HepG2 (cell line): ENCODE measurements around the gene WNT2. TPM values are rescaled to one million over a fixed set of nuclear protein-coding genes. Genes with fewer than 3 reads are reported as not detected.

ENCODE experiments used
- ATAC-seq: fragments of 200-7000 bp; cut with Tn5 transposase; 3 replicates; pipeline ENCODE4 v1.9.1; 2020; ENCODE audit warnings: mild to moderate bottlenecking, moderate library complexity
- BruUV-seq: library from RNA; stranded (reverse); fragments of 400-500 nt; replicated peaks from 2 replicates; lab custom pipeline; 2021; lab: Mats Ljungman, UMichigan
- CTCF ChIA-PET: fragments of 300-600 bp; formaldehyde crosslinking; extraction: SDS; loops from one replicate; lab custom pipeline; 2021; ENCODE audit warnings: low total read pairs, inconsistent platforms, low intra/inter-chr PET ratio; lab: Yijun Ruan, JAX
- POLR2A ChIA-PET: fragments of 350-600 bp; sonication (Branson Sonifier 250); formaldehyde crosslinking; loops from one replicate; lab custom pipeline; 2020; ENCODE audit warnings: antibody characterized with exemption, inconsistent platforms; lab: Yijun Ruan, JAX
- DNase-seq: peaks from one replicate; pipeline ENCODE4 v3.0.0-alpha.2; 2015; ENCODE audit warnings: low spot score
- FAIRE-seq: peaks from 3 replicates; lab custom pipeline; 2011; peaks lifted over from hg19 to GRCh38; lab: Jason Lieb, UNC
- H2AFZ ChIP-seq: one replicate; pipeline ENCODE4 v1.6.1; 2011; ENCODE audit warnings: low read length, inconsistent platforms
- H3K27ac ChIP-seq: fragments of 300-600 bp; 3 replicates; pipeline ENCODE4 v1.8.0; 2011; ENCODE audit warnings: mixed run types, mild to moderate bottlenecking, mixed read lengths, low read length, inconsistent platforms; ENCODE audit not compliant: insufficient read depth; ENCODE audit errors: extremely low read length
- H3K27me3 ChIP-seq, 2 experiments: fragments of 200-600 bp in 1 of 2; 2 replicates in 1 of 2; 3 replicates in 1 of 2; pipeline versions ENCODE4 v1.6.0 to v1.8.0; 2011; ENCODE audit warnings: low read length in 2 of 2, mild to moderate bottlenecking in 2 of 2, moderate library complexity in 2 of 2, inconsistent platforms in 1 of 2; ENCODE audit not compliant: insufficient read depth in 2 of 2, control insufficient read depth in 1 of 2
- H3K36me3 ChIP-seq, 2 experiments: fragments of 200-600 bp in 1 of 2; replicated peaks in 1 of 2; 2 replicates in 1 of 2; 3 replicates in 1 of 2; pipeline versions ENCODE4 v1.5.1 to v1.8.0; 2011; ENCODE audit warnings: low read length in 2 of 2, inconsistent platforms in 1 of 2; ENCODE audit not compliant: insufficient read depth in 2 of 2, control insufficient read depth in 1 of 2
- H3K4me1 ChIP-seq: 2 replicates; pipeline ENCODE4 v1.5.1; 2012; ENCODE audit warnings: low read length, inconsistent platforms; ENCODE audit not compliant: insufficient read depth
- H3K4me2 ChIP-seq: 2 replicates; pipeline ENCODE4 v1.6.0; 2011; ENCODE audit warnings: low read depth, low read length, inconsistent platforms
- H3K4me3 ChIP-seq, 3 experiments: fragments of 200-600 bp in 1 of 3; sonication (generic), shearing (Covaris generic) in 1 of 3; replicated peaks in 1 of 3; 2 replicates each; pipeline ENCODE4 v1.5.1; 2011 to 2016; ENCODE audit warnings: low read length in 3 of 3, inconsistent platforms in 2 of 3, low read depth in 2 of 3, mild to moderate bottlenecking in 2 of 3, control low read depth in 1 of 3, mixed read lengths in 1 of 3; ENCODE audit not compliant: insufficient read depth in 1 of 3
- H3K79me2 ChIP-seq: one replicate; pipeline ENCODE4 v1.6.1; 2011; ENCODE audit warnings: low read length, inconsistent platforms; ENCODE audit not compliant: insufficient read depth
- H3K9ac ChIP-seq: 2 replicates; pipeline ENCODE4 v1.6.0; 2011; ENCODE audit warnings: mild to moderate bottlenecking, low read depth, low read length, inconsistent platforms; ENCODE audit not compliant: insufficient read depth
- H3K9me3 ChIP-seq: 2 replicates; pipeline ENCODE4 v1.5.1; 2012; ENCODE audit warnings: mild to moderate bottlenecking, low read length
- H4K20me1 ChIP-seq: 2 replicates; pipeline ENCODE4 v1.6.0; 2011; ENCODE audit warnings: inconsistent platforms, mild to moderate bottlenecking, low read length, moderate library complexity; ENCODE audit not compliant: insufficient read depth
- CBX2 ChIP-seq, 2 experiments: fragments of 200-600 bp in 1 of 2; sonication (generic); formaldehyde crosslinking in 1 of 2; IDR thresholded peaks; 2 replicates each; pipeline versions ENCODE4 v1.7.0 to v1.8.1; 2018 to 2022; ENCODE audit warnings: low read depth in 2 of 2, low read length in 1 of 2, mild to moderate bottlenecking in 1 of 2, missing genetic modification reagents in 1 of 2
- MAFF ChIP-seq: IDR thresholded peaks from 2 replicates; pipeline ENCODE4 v1.6.1; 2011; ENCODE audit warnings: low read depth, low read length, improper control_type of control experiment
- MAFK ChIP-seq, 2 experiments: IDR thresholded peaks in 1 of 2; conservative IDR thresholded peaks in 1 of 2; 2 replicates each; pipeline ENCODE4 v1.6.1; 2011; ENCODE audit warnings: improper control_type of control experiment in 2 of 2, low read length in 2 of 2
- MEIS1 ChIP-seq: sonication (generic); formaldehyde crosslinking; IDR thresholded peaks from 2 replicates; pipeline ENCODE4 v1.9.0; 2021; ENCODE audit warnings: mild to moderate bottlenecking, missing genetic modification reagents, moderate library complexity, borderline replicate concordance
- ZNF652 ChIP-seq: IDR thresholded peaks from 2 replicates; pipeline ENCODE4 v1.6.1; 2016; ENCODE audit warnings: low read depth, borderline replicate concordance
- ZNF780A ChIP-seq: sonication (generic); formaldehyde crosslinking; IDR thresholded peaks from 2 replicates; pipeline ENCODE4 v1.8.0; 2022; ENCODE audit warnings: mild to moderate bottlenecking, missing genetic modification reagents, moderate library complexity
- ZNF878 ChIP-seq: sonication (generic); formaldehyde crosslinking; IDR thresholded peaks from 2 replicates; pipeline ENCODE4 v1.8.1; 2023; ENCODE audit warnings: mild to moderate bottlenecking, missing genetic modification reagents, moderate library complexity
- WGBS: methylation state at CpG from one replicate; pipeline ENCODE4 v1.1.6; 2017; ENCODE audit warnings: low lambda C conversion rate; 5-methylcytosine and 5-hydroxymethylcytosine counted together
- in situ Hi-C: cut with HindIII; loops from 2 replicates; pipeline ENCODE4 v1.10.0; 2017; ENCODE audit warnings: low pct_unique_long_range_greater_than_20kb; ENCODE audit not compliant: extremely low pct_ligation_motif_present
- intact Hi-C: fragments of 100-400 bp; cut with micrococcal nuclease; formaldehyde crosslinking; loops from one replicate; pipeline ENCODE4 v1.10.0; 2022; ENCODE audit not compliant: unreplicated experiment
- polyA plus RNA-seq, 8 experiments: library from polyadenylated mRNA; depleted of rRNA in 3 of 8; stranded (reverse) in 7 of 8; unstranded in 1 of 8; fragments of >200 nt; fragmentation: Illumina TruSeq in 4 of 8; extraction: Trizol in 4 of 8; gene quantifications; 2 replicates each; pipeline versions ENCODE4 v1.2.1 to v1.2.3, GENCODE V29; 2011 to 2016; ENCODE audit warnings: low read depth in 4 of 8, missing spikeins in 1 of 8, mixed read lengths in 1 of 8; ENCODE audit not compliant: insufficient read depth in 1 of 8
- total RNA-seq, 5 experiments: library from RNA; depleted of rRNA; stranded (reverse); fragments of >200 nt; fragmentation: Illumina TruSeq; extraction: Trizol; gene quantifications; 2 replicates each; pipeline ENCODE4 v1.2.3, GENCODE V29; 2016; ENCODE audit warnings: low read depth in 1 of 5

Gene WNT2
- total and polyA plus RNA-seq, 2 of the 13 experiments (the other 11 are each of a cell fraction or from before 2014, with no cell fraction given): not detected

DNA sequence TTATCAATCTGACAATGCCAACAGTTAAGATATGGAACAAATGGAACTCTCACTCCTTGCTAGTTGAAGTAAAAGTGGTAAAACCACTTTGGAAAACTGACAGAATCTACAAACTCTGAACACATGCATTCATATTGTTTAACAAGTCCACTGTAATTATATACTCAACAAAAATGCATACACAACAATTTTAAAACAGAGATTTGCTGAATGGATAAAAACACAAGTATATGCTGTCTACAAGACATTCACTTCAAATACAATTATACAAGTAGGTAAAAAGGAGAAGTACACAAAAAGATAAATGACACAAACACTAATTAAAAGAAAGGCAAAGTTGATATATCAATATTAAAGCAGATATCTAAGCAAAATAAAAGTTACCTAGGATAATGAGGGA lies 9.2 kb upstream of the WNT2 start:
- DNase-seq: no peak
- Histone ChIP-seq H3K4me2 (no peak overlapping the region), H3K79me2 (no peaks in the 10 kb centered on the region), H3K9ac (no peak overlapping the region), H3K9me3 (no peaks in the 10 kb centered on the region), H3K27me3 (no peaks in the 10 kb centered on the region), H3K4me3 (no peak overlapping the region), H2AFZ (no peak overlapping the region), H4K20me1 (no peaks in the 10 kb centered on the region), H3K4me1 (no peaks in the 10 kb centered on the region), H3K36me3 (no peaks in the 10 kb centered on the region), H3K27ac (no peak overlapping the region)
- no peak for FAIRE-seq
- ChIA-PET POLR2A (no interaction called here), CTCF (no interaction called here)
- ATAC-seq: no peak
- intact Hi-C loops: loop anchor here (10.0 kb wide), 1 partner anchor 77 kb away; no protein-coding TSS in a partner anchor
- TF ChIP-seq MAFK (conservative IDR thresholded peaks at IDR 0.05 in 1 of 2, IDR thresholded peaks at IDR 0.05 in 1 of 2; ENCODE audit: low read length in 2 of 2) (peak; percentile 58 to 65), ZNF878 (CRISPR knock-in tag) (no peak), MAFF (peak; percentile 71)
- BruUV-seq: no TSS peak
- in situ Hi-C loops: no loop called here

DNA sequence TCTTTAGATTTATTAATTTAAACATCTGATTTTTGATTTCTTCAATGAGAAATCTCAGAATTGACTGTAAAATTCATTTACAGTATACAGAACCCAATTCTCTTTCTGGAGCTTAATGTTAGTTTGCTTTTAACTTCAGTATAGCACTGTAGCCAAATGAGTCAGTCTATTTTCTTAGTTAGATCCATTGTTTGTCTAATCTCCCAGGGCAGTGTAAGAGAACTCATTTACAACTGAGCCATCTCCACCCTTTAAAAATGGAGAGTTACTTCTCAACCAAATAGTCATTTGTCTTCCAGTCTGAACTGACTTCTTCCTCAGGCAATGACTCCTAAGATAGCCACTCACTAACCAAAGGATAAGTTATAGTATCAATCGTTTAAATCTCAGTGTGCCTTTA lies 3.0 kb upstream of the WNT2 start:
- no TSS peak for BruUV-seq
- TF ChIP-seq ZNF780A (CRISPR knock-in tag) (no peak), ZNF652 (CRISPR knock-in tag) (no peak), CBX2 (IDR thresholded peaks at IDR 0.05; ENCODE audit: low read depth, low read length) (no peak), CBX2 (CRISPR knock-in tag; IDR thresholded peaks at IDR 0.05; ENCODE audit: low read depth) (no peak), MEIS1 (CRISPR knock-in tag) (no peak)
- ATAC-seq (no peak), DNase-seq (no peak), FAIRE-seq (no peak)
- no peaks in the 10 kb centered on the region for H3K79me2 ChIP-seq
- no peak overlapping the region for H2AFZ ChIP-seq
- no peaks in the 10 kb centered on the region for H3K36me3 ChIP-seq
- in situ Hi-C loops: no loop called here
- H3K27me3 ChIP-seq: peaks cover 9 to 53% of the 10 kb centered on the region in 2 experiments
- no peak overlapping the region for H3K9ac ChIP-seq
- H3K4me2 ChIP-seq: no peak overlapping the region
- no peak overlapping the region for H3K4me3 ChIP-seq
- H3K27ac ChIP-seq: no peak overlapping the region
- WGBS: 0% methylated on average over 1 of the region's 1 CpG
- H3K4me1 ChIP-seq: no peaks in the 10 kb centered on the region
- ChIA-PET CTCF (no interaction called here), POLR2A (no interaction called here)
- no peaks in the 10 kb centered on the region for H3K9me3 ChIP-seq
- no peaks in the 10 kb centered on the region for H4K20me1 ChIP-seq
- intact Hi-C loops: no loop called here
